Neural cell (in vitro differentiated cells): ENCODE data around the gene DACH1. TPM values are rescaled to one million over a fixed set of nuclear protein-coding genes. Genes with fewer than 3 reads are reported as not detected.

Experiments used
- H2AFZ ChIP-seq: fragments of 200-600, 300-800 bp; sonication (generic), shearing (Covaris generic); 2 replicates; pipeline ENCODE4 v1.6.0; 2014; ENCODE audit warnings: low read depth, mild to moderate bottlenecking, antibody characterized with exemption, low read length, moderate library complexity
- H3F3A ChIP-seq: fragments of 200-600 bp; shearing (Covaris generic); 2 replicates; pipeline ENCODE4 v1.6.1; 2016; ENCODE audit warnings: mild to moderate bottlenecking, moderate library complexity, mixed read lengths, antibody characterized with exemption, low read length; ENCODE audit not compliant: insufficient read depth, poor library complexity, severe bottlenecking
- H3K27ac ChIP-seq: fragments of 200-600, 300-800 bp; sonication (generic), shearing (Covaris generic); 2 replicates; pipeline ENCODE4 v1.5.1; 2014; ENCODE audit warnings: mild to moderate bottlenecking, low read length, moderate library complexity
- H3K27me3 ChIP-seq: fragments of 300-800, 200-600 bp; sonication (generic), shearing (Covaris generic); 2 replicates; pipeline ENCODE4 v1.6.0; 2014; ENCODE audit warnings: mild to moderate bottlenecking, low read depth, low read length, moderate library complexity; ENCODE audit not compliant: insufficient read depth
- H3K36me3 ChIP-seq: fragments of 300-800, 200-600 bp; sonication (generic), shearing (Covaris generic); 2 replicates; pipeline ENCODE4 v1.5.1; 2014; ENCODE audit warnings: mild to moderate bottlenecking, antibody characterized with exemption, low read length, moderate library complexity; ENCODE audit not compliant: insufficient read depth
- H3K4me2 ChIP-seq: fragments of 300-800, 200-600 bp; sonication (generic), shearing (Covaris generic); 2 replicates; pipeline ENCODE4 v1.6.0; 2014; ENCODE audit warnings: mild to moderate bottlenecking, low read length
- H3K4me3 ChIP-seq: fragments of 300-800, 200-600 bp; sonication (generic), shearing (Covaris generic); 2 replicates; pipeline ENCODE4 v1.5.1; 2014; ENCODE audit warnings: mild to moderate bottlenecking, low read length, moderate library complexity
- H3K79me2 ChIP-seq: fragments of 200-600 bp; shearing (Covaris generic); replicated peaks from 2 replicates; pipeline ENCODE4 v1.6.0; 2014; ENCODE audit warnings: mild to moderate bottlenecking, low read length, moderate library complexity; ENCODE audit not compliant: insufficient read depth
- H3K9ac ChIP-seq: fragments of 300-800, 200-600 bp; sonication (generic), shearing (Covaris generic); 2 replicates; pipeline ENCODE4 v1.6.1; 2016; ENCODE audit warnings: mild to moderate bottlenecking, low read length, mixed read lengths
- H3K9me2 ChIP-seq: fragments of 200-600 bp; shearing (Covaris generic); 2 replicates; pipeline ENCODE4 v1.6.1; 2016; ENCODE audit warnings: mild to moderate bottlenecking, low read length, mixed read lengths; ENCODE audit not compliant: insufficient read depth
- H3K9me3 ChIP-seq: fragments of 200-600, 300-800 bp; sonication (generic), shearing (Covaris generic); 2 replicates; pipeline ENCODE4 v1.6.1; 2016; ENCODE audit warnings: mild to moderate bottlenecking, mixed run types, low read length, moderate library complexity, mixed read lengths
- H4K20me1 ChIP-seq: fragments of 200-600 bp; shearing (Covaris generic); 2 replicates; pipeline ENCODE4 v1.6.1; 2016; ENCODE audit warnings: mild to moderate bottlenecking, mixed run types; ENCODE audit not compliant: insufficient read depth
- EP300 ChIP-seq: fragments of 450-650 bp; conservative IDR thresholded peaks from 2 replicates; pipeline ENCODE4 v1.6.1; 2014; ENCODE audit warnings: antibody characterized with exemption, mild to moderate bottlenecking, moderate library complexity; ENCODE audit not compliant: poor library complexity, severe bottlenecking
- EZH2 ChIP-seq: fragments of 200-600, 300-800 bp; shearing (Covaris generic), sonication (generic); IDR thresholded peaks from 2 replicates; pipeline ENCODE4 v1.6.1; 2014; ENCODE audit warnings: antibody characterized with exemption, low read length, borderline replicate concordance, mild to moderate bottlenecking; ENCODE audit not compliant: insufficient read depth, poor library complexity, severe bottlenecking
- MXI1 ChIP-seq: fragments of 450-650 bp; conservative IDR thresholded peaks from 2 replicates; pipeline ENCODE4 v1.6.1; 2014; ENCODE audit warnings: antibody characterized with exemption, mild to moderate bottlenecking; ENCODE audit not compliant: poor library complexity, severe bottlenecking
- POLR2AphosphoS5 ChIP-seq: IDR thresholded peaks from 2 replicates; pipeline ENCODE4 v1.6.1; 2012
- RAD21 ChIP-seq: fragments of 450-650 bp; conservative IDR thresholded peaks from 2 replicates; pipeline ENCODE4 v1.6.1; 2014; ENCODE audit warnings: antibody characterized with exemption, mild to moderate bottlenecking, moderate library complexity
- SMC3 ChIP-seq: fragments of 450-650 bp; conservative IDR thresholded peaks from 2 replicates; pipeline ENCODE4 v1.6.1; 2014; ENCODE audit warnings: antibody characterized with exemption, mild to moderate bottlenecking, moderate library complexity; ENCODE audit not compliant: poor library complexity
- TAF1 ChIP-seq: IDR thresholded peaks from 2 replicates; pipeline ENCODE4 v1.6.1; 2012; ENCODE audit warnings: low read depth
- polyA plus RNA-seq: library from polyadenylated mRNA; depleted of rRNA; stranded (reverse); fragments of >200 nt; gene quantifications from 2 replicates; pipeline ENCODE4 v1.2.3, GENCODE V29; 2014
- TF ChIP-seq, protein P1 (sequence below): fragments of 450-650 bp; IDR thresholded peaks from 2 replicates; pipeline ENCODE4 v1.5.1; 2014; ENCODE audit warnings: antibody characterized with exemption, mild to moderate bottlenecking, moderate library complexity; ENCODE audit not compliant: poor library complexity, severe bottlenecking
- TF ChIP-seq, protein P2 (sequence below): IDR thresholded peaks from 2 replicates; pipeline ENCODE4 v1.6.1; 2012; ENCODE audit warnings: borderline replicate concordance

DACH1 gene
- polyA plus RNA-seq, 1 donor from 2014 or later, result 20.0 TPM

DNA sequence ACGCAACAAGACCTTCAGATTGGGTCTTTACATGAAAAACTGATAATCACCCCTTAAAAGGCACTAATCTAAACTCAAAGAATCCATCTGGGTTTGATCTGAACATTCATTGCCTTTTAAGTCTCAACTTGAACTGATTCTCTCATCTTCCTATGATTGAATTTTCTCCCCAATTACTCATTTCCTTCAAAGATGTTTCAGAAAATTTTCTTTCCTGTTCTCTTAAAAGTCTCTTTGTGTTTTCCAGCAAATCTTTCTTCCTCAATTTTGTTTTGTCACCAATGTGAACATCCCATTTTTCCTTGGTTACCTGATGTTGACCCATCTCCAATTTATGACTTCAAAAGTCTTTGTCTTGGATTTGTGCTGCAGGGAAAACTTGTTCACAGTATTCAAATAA, 234.3 kb downstream of the DACH1 start:
- Histone ChIP-seq H3K4me2 (no peak overlapping the region), H3K9ac (no peak overlapping the region), H3K27me3 (peaks cover 10% of the 10 kb centered on the region), H3K27ac (no peak overlapping the region), H4K20me1 (no peaks in the 10 kb centered on the region), H3K36me3 (no peaks in the 10 kb centered on the region), H3F3A (no peaks in the 10 kb centered on the region), H2AFZ (no peak overlapping the region), H3K79me2 (no peaks in the 10 kb centered on the region), H3K9me3 (no peaks in the 10 kb centered on the region), H3K4me3 (no peak overlapping the region), H3K9me2 (no peaks in the 10 kb centered on the region)
- TF ChIP-seq SMC3 (no peak), EP300 (no peak), TAF1 (no peak), EZH2 (no peak), RAD21 (no peak), POLR2AphosphoS5 (no peak), MXI1 (no peak)
- TF ChIP-seq, protein P1, sequence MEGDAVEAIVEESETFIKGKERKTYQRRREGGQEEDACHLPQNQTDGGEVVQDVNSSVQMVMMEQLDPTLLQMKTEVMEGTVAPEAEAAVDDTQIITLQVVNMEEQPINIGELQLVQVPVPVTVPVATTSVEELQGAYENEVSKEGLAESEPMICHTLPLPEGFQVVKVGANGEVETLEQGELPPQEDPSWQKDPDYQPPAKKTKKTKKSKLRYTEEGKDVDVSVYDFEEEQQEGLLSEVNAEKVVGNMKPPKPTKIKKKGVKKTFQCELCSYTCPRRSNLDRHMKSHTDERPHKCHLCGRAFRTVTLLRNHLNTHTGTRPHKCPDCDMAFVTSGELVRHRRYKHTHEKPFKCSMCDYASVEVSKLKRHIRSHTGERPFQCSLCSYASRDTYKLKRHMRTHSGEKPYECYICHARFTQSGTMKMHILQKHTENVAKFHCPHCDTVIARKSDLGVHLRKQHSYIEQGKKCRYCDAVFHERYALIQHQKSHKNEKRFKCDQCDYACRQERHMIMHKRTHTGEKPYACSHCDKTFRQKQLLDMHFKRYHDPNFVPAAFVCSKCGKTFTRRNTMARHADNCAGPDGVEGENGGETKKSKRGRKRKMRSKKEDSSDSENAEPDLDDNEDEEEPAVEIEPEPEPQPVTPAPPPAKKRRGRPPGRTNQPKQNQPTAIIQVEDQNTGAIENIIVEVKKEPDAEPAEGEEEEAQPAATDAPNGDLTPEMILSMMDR, result no peak
- TF ChIP-seq, protein P2, sequence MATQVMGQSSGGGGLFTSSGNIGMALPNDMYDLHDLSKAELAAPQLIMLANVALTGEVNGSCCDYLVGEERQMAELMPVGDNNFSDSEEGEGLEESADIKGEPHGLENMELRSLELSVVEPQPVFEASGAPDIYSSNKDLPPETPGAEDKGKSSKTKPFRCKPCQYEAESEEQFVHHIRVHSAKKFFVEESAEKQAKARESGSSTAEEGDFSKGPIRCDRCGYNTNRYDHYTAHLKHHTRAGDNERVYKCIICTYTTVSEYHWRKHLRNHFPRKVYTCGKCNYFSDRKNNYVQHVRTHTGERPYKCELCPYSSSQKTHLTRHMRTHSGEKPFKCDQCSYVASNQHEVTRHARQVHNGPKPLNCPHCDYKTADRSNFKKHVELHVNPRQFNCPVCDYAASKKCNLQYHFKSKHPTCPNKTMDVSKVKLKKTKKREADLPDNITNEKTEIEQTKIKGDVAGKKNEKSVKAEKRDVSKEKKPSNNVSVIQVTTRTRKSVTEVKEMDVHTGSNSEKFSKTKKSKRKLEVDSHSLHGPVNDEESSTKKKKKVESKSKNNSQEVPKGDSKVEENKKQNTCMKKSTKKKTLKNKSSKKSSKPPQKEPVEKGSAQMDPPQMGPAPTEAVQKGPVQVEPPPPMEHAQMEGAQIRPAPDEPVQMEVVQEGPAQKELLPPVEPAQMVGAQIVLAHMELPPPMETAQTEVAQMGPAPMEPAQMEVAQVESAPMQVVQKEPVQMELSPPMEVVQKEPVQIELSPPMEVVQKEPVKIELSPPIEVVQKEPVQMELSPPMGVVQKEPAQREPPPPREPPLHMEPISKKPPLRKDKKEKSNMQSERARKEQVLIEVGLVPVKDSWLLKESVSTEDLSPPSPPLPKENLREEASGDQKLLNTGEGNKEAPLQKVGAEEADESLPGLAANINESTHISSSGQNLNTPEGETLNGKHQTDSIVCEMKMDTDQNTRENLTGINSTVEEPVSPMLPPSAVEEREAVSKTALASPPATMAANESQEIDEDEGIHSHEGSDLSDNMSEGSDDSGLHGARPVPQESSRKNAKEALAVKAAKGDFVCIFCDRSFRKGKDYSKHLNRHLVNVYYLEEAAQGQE, result no peak

DNA sequence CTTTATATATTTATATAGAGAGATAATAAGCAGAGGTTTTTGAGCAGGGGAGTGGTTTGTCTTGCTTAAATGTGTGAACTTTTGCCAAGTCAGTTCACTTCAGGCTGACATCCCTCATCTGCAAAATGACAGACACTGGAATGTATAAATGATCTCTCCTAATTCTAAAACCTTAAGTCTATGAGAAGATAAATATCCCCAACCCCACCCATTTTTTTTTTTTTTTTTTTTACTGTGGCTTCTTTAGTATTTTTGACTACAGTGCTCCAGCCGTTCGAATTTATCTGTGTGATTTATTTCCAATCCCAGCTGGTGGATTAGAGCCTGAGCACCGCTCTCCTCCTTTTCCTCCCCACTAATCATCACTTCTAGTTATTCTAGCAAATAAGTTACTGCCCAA, 234.8 kb downstream of the DACH1 start:
- Histone ChIP-seq H3K9me2 (no peaks in the 10 kb centered on the region), H3K9me3 (no peaks in the 10 kb centered on the region), H3K36me3 (no peaks in the 10 kb centered on the region), H3K79me2 (no peaks in the 10 kb centered on the region), H3K4me3 (no peak overlapping the region), H3K9ac (no peak overlapping the region), H3K27me3 (peaks cover 7% of the 10 kb centered on the region), H3F3A (no peaks in the 10 kb centered on the region), H2AFZ (no peak overlapping the region), H3K27ac (no peak overlapping the region), H4K20me1 (no peaks in the 10 kb centered on the region), H3K4me2 (no peak overlapping the region)
- TF ChIP-seq, protein P2, result no peak
- TF ChIP-seq SMC3 (no peak), TAF1 (no peak), POLR2AphosphoS5 (no peak), EZH2 (no peak), MXI1 (no peak), EP300 (no peak), RAD21 (no peak)
- TF ChIP-seq, protein P1, result no peak
